Measurements from ENCODE around the gene CRYBA2. TPM values are rescaled to one million over a fixed set of nuclear protein-coding genes. Genes with fewer than 3 reads are reported as not detected.

CRYBA2 gene
- total RNA-seq, 4 donors from 2014 or later: 5.6 TPM; not detected in 3

DNA sequence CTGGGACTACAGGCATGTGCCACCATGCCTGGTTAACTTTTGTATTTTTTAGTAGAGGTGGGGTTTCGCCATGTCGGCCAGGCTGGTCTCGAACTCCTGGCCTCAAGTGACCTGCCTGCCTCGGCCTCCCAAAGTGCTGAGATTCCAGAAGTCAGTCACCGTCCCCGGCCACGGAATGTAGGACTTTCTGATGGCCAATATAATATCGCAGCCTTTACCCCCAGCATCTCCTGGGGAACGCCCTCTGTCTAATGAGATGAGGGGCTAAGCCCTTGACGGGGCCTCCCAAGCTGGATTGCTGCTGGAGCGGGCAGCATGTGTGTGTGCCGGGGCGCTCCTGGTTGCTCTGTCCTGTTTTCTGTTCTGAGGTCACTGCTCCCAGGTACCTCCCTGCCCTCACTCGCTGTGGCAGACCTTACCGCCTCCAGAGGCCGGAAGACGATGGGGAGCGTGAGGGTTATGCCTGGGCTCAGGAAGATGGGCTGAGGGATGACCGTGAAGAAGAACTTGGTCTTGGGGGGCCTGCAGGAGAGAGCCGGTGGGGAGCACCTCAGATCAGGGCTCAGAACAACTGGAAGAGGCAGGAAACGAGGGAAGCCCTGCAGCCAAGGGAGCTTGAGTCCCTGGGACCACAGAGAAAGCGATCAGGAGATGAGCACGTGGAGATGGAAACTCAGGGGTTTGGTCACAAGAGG lies 39.0 kb upstream of the CRYBA2 start:
- no peaks in the 10 kb centered on the region for H3K9me3 ChIP-seq
- no peaks in the 10 kb centered on the region for H3K4me1 ChIP-seq
- no peak overlapping the region for H3K27ac ChIP-seq
- intact Hi-C loops (cut with DNase I; ENCODE audit: low total_unique reads) (no loop called here), in situ Hi-C loops (cut with MboI; ENCODE audit: low pct_ligation_motif_present in 1 of 4, low pct_unique_long_range_greater_than_20kb in 1 of 4, low sequenced_read_pairs in 3 of 4) (loop anchor here in 2 of 4 donors (25.0 kb wide), 1 partner anchor 280 kb away; the partner anchor contains the start of gene PTPRN (in 2 of the 2))
- no peaks in the 10 kb centered on the region for H3K36me3 ChIP-seq
- no peak for DNase-seq
- 86% methylated on average over 23 of the region's 23 CpGs; no CpG with 5 or more reads in 1 of the 2 donors for WGBS, 2 donors (ENCODE audit: low coverage in 1 of 2)
- H3K4me3 ChIP-seq: no peak overlapping the region
- H3K27me3 ChIP-seq: peaks cover 15% of the 10 kb centered on the region
- TF ChIP-seq POLR2A (IDR thresholded peaks at IDR 0.05): no peak

DNA sequence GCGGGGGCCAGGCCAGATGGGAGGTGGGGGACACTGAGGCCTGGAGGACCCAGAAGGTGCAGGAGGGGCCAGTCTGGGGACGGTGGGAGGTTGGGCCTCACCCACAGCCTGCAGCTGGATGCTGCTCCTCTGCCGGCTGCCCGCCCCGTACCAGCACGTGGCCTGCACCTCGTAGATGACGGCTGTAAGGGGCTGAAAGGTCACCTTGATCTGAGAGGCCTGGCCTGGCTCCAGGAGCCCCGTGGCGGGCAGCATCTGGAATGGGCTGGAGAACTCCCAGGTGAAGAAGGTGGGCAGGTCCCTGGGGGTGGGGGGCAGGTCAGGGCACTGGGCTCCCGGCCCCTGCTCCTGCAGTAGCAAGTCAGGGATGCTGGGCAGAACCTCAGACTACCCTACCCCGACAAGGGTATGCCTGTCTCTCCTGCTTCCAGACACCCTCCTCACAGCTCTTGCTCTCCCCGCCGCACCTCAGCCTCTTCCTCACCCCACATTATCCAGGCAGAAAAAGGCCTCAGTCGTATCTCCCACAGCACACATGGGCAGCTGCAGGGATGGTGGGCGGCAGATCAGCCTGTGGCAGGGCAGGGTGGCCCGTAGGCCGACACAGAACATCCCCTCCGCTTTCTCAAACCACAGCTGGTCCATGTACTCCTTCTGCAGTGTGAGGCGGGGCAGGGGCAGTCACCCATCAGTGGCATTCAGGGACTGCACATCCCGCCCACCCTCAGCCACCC lies 38.0 kb upstream of the CRYBA2 start:
- Histone ChIP-seq H3K4me1 (no peaks in the 10 kb centered on the region), H3K4me3 (no peak overlapping the region), H3K9me3 (no peaks in the 10 kb centered on the region), H3K36me3 (no peaks in the 10 kb centered on the region), H3K27me3 (peaks cover 15% of the 10 kb centered on the region), H3K27ac (no peak overlapping the region)
- intact Hi-C loops (cut with DNase I; ENCODE audit: low total_unique reads): no loop called here
- DNase-seq: no peak
- in situ Hi-C loops (cut with MboI; ENCODE audit: low pct_ligation_motif_present in 1 of 4, low pct_unique_long_range_greater_than_20kb in 1 of 4, low sequenced_read_pairs in 3 of 4): loop anchor here in 2 of 4 donors (25.0 kb wide), 1 partner anchor 281 kb away; the partner anchor contains the start of gene PTPRN (in 2 of the 2)
- no peak for TF ChIP-seq EP300 (IDR thresholded peaks at IDR 0.05; ENCODE audit: low read depth)
- TF ChIP-seq POLR2A (IDR thresholded peaks at IDR 0.05): no peak
- TF ChIP-seq POLR2AphosphoS5 (IDR thresholded peaks at IDR 0.05): no peak
- 79 to 100% methylated on average over 1 to 21 of the region's 21 CpGs for WGBS, 2 donors (ENCODE audit: low coverage in 1 of 2)

DNA sequence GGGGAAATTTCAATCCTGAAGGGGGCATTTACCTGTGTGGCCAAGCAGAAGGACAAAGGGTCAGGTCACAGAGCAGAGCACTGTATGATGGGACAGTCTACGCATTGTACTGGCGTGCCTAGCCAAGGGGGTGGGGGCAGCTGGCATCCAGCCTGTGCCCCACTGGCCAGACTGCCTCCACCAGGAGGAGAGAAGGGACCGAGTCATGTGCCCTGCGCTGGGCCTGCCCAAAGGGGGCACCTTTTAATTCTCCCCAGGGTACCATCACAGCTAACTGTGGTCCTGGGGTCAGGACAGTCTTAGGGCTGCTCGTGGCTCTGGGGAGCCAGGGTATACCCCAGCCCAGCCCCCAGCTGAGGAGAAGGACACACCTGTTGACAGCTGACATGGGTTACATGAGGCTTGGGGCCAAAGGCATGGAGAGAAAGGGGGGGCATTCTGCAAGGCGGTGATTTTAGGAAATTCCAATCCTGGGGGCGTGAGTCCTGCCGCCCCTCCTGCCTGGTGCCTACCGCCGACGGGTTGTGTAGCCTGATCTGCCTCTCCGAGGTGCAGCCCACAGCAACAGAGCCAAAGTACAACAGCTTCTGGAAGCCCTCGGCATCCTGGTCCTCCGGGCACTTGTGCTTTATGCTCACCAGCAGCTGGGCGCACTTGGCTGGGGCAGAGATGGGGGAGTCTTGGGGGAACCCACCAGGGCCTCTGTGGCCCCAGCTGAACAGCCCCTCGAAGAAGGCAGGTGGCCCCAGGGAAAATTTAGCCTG lies 37.1 kb upstream of the CRYBA2 start:
- Histone ChIP-seq H3K27ac (no peak overlapping the region), H3K4me3 (no peak overlapping the region), H3K27me3 (peaks cover 15% of the 10 kb centered on the region), H3K36me3 (no peaks in the 10 kb centered on the region), H3K9me3 (no peaks in the 10 kb centered on the region), H3K4me1 (no peaks in the 10 kb centered on the region)
- no peak for TF ChIP-seq POLR2A (IDR thresholded peaks at IDR 0.05)
- no peak for TF ChIP-seq EP300 (IDR thresholded peaks at IDR 0.05; ENCODE audit: low read depth)
- no peak for TF ChIP-seq POLR2AphosphoS5 (IDR thresholded peaks at IDR 0.05)
- TF ChIP-seq, protein P1, sequence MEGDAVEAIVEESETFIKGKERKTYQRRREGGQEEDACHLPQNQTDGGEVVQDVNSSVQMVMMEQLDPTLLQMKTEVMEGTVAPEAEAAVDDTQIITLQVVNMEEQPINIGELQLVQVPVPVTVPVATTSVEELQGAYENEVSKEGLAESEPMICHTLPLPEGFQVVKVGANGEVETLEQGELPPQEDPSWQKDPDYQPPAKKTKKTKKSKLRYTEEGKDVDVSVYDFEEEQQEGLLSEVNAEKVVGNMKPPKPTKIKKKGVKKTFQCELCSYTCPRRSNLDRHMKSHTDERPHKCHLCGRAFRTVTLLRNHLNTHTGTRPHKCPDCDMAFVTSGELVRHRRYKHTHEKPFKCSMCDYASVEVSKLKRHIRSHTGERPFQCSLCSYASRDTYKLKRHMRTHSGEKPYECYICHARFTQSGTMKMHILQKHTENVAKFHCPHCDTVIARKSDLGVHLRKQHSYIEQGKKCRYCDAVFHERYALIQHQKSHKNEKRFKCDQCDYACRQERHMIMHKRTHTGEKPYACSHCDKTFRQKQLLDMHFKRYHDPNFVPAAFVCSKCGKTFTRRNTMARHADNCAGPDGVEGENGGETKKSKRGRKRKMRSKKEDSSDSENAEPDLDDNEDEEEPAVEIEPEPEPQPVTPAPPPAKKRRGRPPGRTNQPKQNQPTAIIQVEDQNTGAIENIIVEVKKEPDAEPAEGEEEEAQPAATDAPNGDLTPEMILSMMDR (IDR thresholded peaks at IDR 0.05): no peak
- intact Hi-C loops (cut with DNase I; ENCODE audit: low total_unique reads): no loop called here
- WGBS, 2 donors (ENCODE audit: low coverage in 1 of 2): 70% methylated on average over 15 of the region's 16 CpGs; no CpG with 5 or more reads in 1 of the 2 donors
- in situ Hi-C loops (cut with MboI; ENCODE audit: low pct_ligation_motif_present in 1 of 4, low pct_unique_long_range_greater_than_20kb in 1 of 4, low sequenced_read_pairs in 3 of 4): loop anchor here in 2 of 4 donors (25.0 kb wide), 1 partner anchor 282 kb away; the partner anchor contains the start of gene PTPRN (in 2 of the 2)
- DNase-seq: no peak

DNA sequence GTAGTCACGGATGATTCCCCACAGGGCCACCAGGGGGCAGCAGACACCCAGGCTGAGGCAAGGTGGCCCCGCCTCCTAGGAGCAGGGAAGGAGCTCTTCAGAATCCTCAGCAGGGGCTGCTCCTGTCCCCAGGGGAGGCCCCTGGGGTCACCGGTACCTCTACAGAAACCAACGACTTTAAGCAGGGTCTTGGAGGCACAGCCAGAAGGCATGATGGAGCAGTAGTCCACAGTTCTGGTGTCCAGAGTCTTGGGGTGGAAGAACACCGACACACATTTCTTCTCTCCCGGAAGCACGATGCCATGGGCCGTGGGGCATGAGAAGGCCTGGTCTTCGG lies 36.6 kb upstream of the CRYBA2 start:
- no peak overlapping the region for H3K4me3 ChIP-seq
- TF ChIP-seq, protein P1 (IDR thresholded peaks at IDR 0.05): peak; percentile 88 to 98 (median 95)
- no peak for TF ChIP-seq EP300 (IDR thresholded peaks at IDR 0.05; ENCODE audit: low read depth)
- peak; percentile 87 for DNase-seq
- intact Hi-C loops (cut with DNase I; ENCODE audit: low total_unique reads) (no loop called here), in situ Hi-C loops (cut with MboI; ENCODE audit: low pct_ligation_motif_present in 1 of 4, low pct_unique_long_range_greater_than_20kb in 1 of 4, low sequenced_read_pairs in 3 of 4) (loop anchor here in 2 of 4 donors (10.0 to 25.0 kb wide), 2 partner anchors 125 to 283 kb away; partner anchors contain the start of gene PTPRN (in 2 of the 2))
- H3K27me3 ChIP-seq: peaks cover 15% of the 10 kb centered on the region
- 44% methylated on average over 9 of the region's 9 CpGs; no CpG with 5 or more reads in 1 of the 2 donors for WGBS, 2 donors (ENCODE audit: low coverage in 1 of 2)
- H3K27ac ChIP-seq: no peak overlapping the region
- H3K36me3 ChIP-seq: no peaks in the 10 kb centered on the region
- H3K4me1 ChIP-seq: no peaks in the 10 kb centered on the region
- no peaks in the 10 kb centered on the region for H3K9me3 ChIP-seq
